Lower leg skin (tissue), 4 donors: ENCODE data around the gene FCHO1. TPM values are rescaled to one million over a fixed set of nuclear protein-coding genes. Genes with fewer than 3 reads are reported as not detected.
"Not testable (repeated sequence)": the region's sequence is repeated elsewhere in the genome, so short reads cannot be mapped to it uniquely, and the experiment has no call there.

Source experiments
- DNase-seq, 2 donors: peaks; one replicate each; pipeline ENCODE4 v3.0.0-alpha.2; 2019; ENCODE audit warnings: low spot score in 2 of 2
- H3K4me3 ChIP-seq: fragments of 200-600 bp; sonication (generic); 2 replicates; pipeline ENCODE4 v1.5.1; 2017; ENCODE audit warnings: mild to moderate bottlenecking, low read depth; ENCODE audit not compliant: poor library complexity, severe bottlenecking
- CTCF ChIP-seq, 3 donors: fragments of 450-650 bp; IDR thresholded peaks; one replicate each; pipeline ENCODE4 v1.5.1; 2016; ENCODE audit warnings: antibody characterized with exemption in 3 of 3, mild to moderate bottlenecking in 3 of 3, moderate library complexity in 2 of 3
- POLR2A ChIP-seq, 2 donors: fragments of 450-650 bp; IDR thresholded peaks; one replicate each; pipeline ENCODE4 v1.6.1; 2016 to 2017; ENCODE audit warnings: antibody characterized with exemption in 2 of 2, mild to moderate bottlenecking in 1 of 2, moderate library complexity in 1 of 2
- WGBS, 2 donors: methylation state at CpG; one replicate each; pipeline ENCODE4 v1.1.5; 2018; 5-methylcytosine and 5-hydroxymethylcytosine counted together
- intact Hi-C: fragments of 100-400 bp; cut with DNase I; formaldehyde crosslinking; loops from one replicate; pipeline ENCODE4 v1.15.0; 2023; ENCODE audit warnings: low total_unique reads
- total RNA-seq, 4 donors: library from RNA; depleted of rRNA; stranded (reverse); fragments of >200 nt; gene quantifications; one replicate each; pipeline ENCODE4 v1.1.0, GENCODE V29; 2016

Gene FCHO1
- total RNA-seq, 4 donors from 2014 or later, result 38.7 to 78.4 (median 56.3) TPM

GRCh38 chr19:17767559-17767958, 16.3 kb downstream of the FCHO1 start:
- no peak for TF ChIP-seq POLR2A (IDR thresholded peaks at IDR 0.05)
- no peak for TF ChIP-seq CTCF (IDR thresholded peaks at IDR 0.05)
- no peak for DNase-seq
- 37 to 59% methylated on average over 1 of the region's 1 CpG for WGBS, 2 donors
- intact Hi-C loops, result no loop called here
- H3K4me3 ChIP-seq, result no peak overlapping the region

- intact Hi-C loops, result no loop called here
- DNase-seq, result no peak
- no peak overlapping the region for H3K4me3 ChIP-seq
- WGBS, 2 donors, result 80 to 84% methylated on average over 12 to 13 of the region's 13 CpGs
- no peak for TF ChIP-seq CTCF (IDR thresholded peaks at IDR 0.05)
Measured at GRCh38 chr19:17770613-17771012, 19.3 kb downstream of the FCHO1 start.

- TF ChIP-seq POLR2A (IDR thresholded peaks at IDR 0.05) (no peak), CTCF (IDR thresholded peaks at IDR 0.05) (no peak)
- no peak overlapping the region for H3K4me3 ChIP-seq
- no peak for DNase-seq
- intact Hi-C loops, result no loop called here
- 93 to 98% methylated on average over 3 to 4 of the region's 4 CpGs for WGBS, 2 donors
Measured at GRCh38 chr19:17772172-17772571, 20.9 kb downstream of the FCHO1 start.

GRCh38 chr19:17775245-17775927, 24.1 kb downstream of the FCHO1 start:
- no peak for TF ChIP-seq POLR2A (IDR thresholded peaks at IDR 0.05)
- TF ChIP-seq CTCF (IDR thresholded peaks at IDR 0.05), result no peak
- H3K4me3 ChIP-seq, result no peak overlapping the region
- intact Hi-C loops, result no loop called here
- no peak for DNase-seq
- WGBS, 2 donors, result 59 to 66% methylated on average over 14 to 16 of the region's 16 CpGs

- no peak overlapping the region for H3K4me3 ChIP-seq
- WGBS, 2 donors, result 63 to 69% methylated on average over 26 to 27 of the region's 27 CpGs
- intact Hi-C loops, result no loop called here
- DNase-seq, result no peak
- TF ChIP-seq CTCF (IDR thresholded peaks at IDR 0.05), result no peak
- no peak for TF ChIP-seq POLR2A (IDR thresholded peaks at IDR 0.05)
Measured at GRCh38 chr19:17775991-17776803, 24.9 kb downstream of the FCHO1 start.

- intact Hi-C loops, H3K4me3 ChIP-seq, DNase-seq: not testable (repeated sequence)
- WGBS, 2 donors, result 72% methylated on average over 10 of the region's 10 CpGs
Measured at GRCh38 chr19:17777840-17778239, 26.6 kb downstream of the FCHO1 start.
